ENCODE measurements around the gene PPM1N. TPM values are rescaled to one million over a fixed set of nuclear protein-coding genes. Genes with fewer than 3 reads are reported as not detected.

The PPM1N gene
- total and polyA plus RNA-seq, 2 of the 13 experiments (the other 11 are each of a cell fraction or from before 2014, with no cell fraction given): 0.31 to 1.8 TPM

- TF ChIP-seq ZNF639 (CRISPR knock-in tag; conservative IDR thresholded peaks at IDR 0.05) (no peak), GABPB1 (CRISPR knock-in tag; IDR thresholded peaks at IDR 0.05) (no peak), KDM2A (CRISPR knock-in tag; IDR thresholded peaks at IDR 0.05; ENCODE audit: borderline replicate concordance, low read depth) (no peak), ZNF432 (CRISPR knock-in tag; IDR thresholded peaks at IDR 0.05; ENCODE audit: borderline replicate concordance) (no peak), ZNF276 (CRISPR knock-in tag; IDR thresholded peaks at IDR 0.05; ENCODE audit: low read depth) (no peak), ARID5B (CRISPR knock-in tag; IDR thresholded peaks at IDR 0.05) (no peak), CBX2 (IDR thresholded peaks at IDR 0.05; ENCODE audit: low read depth, low read length) (no peak), CBX2 (CRISPR knock-in tag; IDR thresholded peaks at IDR 0.05; ENCODE audit: low read depth) (no peak), NCOA5 (CRISPR knock-in tag; IDR thresholded peaks at IDR 0.05) (no peak), ZNF34 (CRISPR knock-in tag; IDR thresholded peaks at IDR 0.05; ENCODE audit: borderline replicate concordance) (no peak), ZFX (CRISPR knock-in tag; IDR thresholded peaks at IDR 0.05; ENCODE audit: low read depth) (no peak), DPF2 (CRISPR knock-in tag; IDR thresholded peaks at IDR 0.05; ENCODE audit: borderline replicate concordance, low read depth) (no peak), CSRNP2 (CRISPR knock-in tag; conservative IDR thresholded peaks at IDR 0.05; ENCODE audit: low read depth) (no peak), HCFC1 (IDR thresholded peaks at IDR 0.05; ENCODE audit: low read depth, low read length) (no peak), FOXC1 (CRISPR knock-in tag; IDR thresholded peaks at IDR 0.05; ENCODE audit: borderline replicate concordance) (no peak)
These were observed 22.5 kb upstream of the PPM1N start (continued) for GRCh38 chr19:45475537-45476291.
